HEK293 (cell line): ENCODE data around the gene COA1.

Experiments used
- MEIS1 ChIP-seq: sonication (generic); formaldehyde crosslinking; IDR thresholded peaks from 2 replicates; pipeline ENCODE4 v1.8.1; 2022; ENCODE audit warnings: missing genetic modification reagents, mild to moderate bottlenecking, borderline replicate concordance
- PRDM1 ChIP-seq: fragments of 450-650 bp; formaldehyde crosslinking; IDR thresholded peaks from 2 replicates; pipeline ENCODE4; 2016; ENCODE audit warnings: missing biosample characterization, missing genetic modification characterization
- SP7 ChIP-seq: fragments of 450-650 bp; formaldehyde crosslinking; IDR thresholded peaks from 2 replicates; pipeline ENCODE4 v1.5.1; 2016; ENCODE audit warnings: missing biosample characterization, missing genetic modification characterization
- TCF7L2 ChIP-seq: IDR thresholded peaks from 2 replicates; pipeline ENCODE4 v1.6.1; 2011; ENCODE audit warnings: low read depth, mild to moderate bottlenecking, inconsistent platforms, low read length, moderate library complexity, borderline replicate concordance
- ZFP3 ChIP-seq: fragments of 450-650 bp; formaldehyde crosslinking; IDR thresholded peaks from 2 replicates; pipeline ENCODE4 v1.5.1; 2016; ENCODE audit warnings: low read depth, missing biosample characterization, missing genetic modification characterization
- ZNF138 ChIP-seq: fragments of 450-650 bp; formaldehyde crosslinking; IDR thresholded peaks from 2 replicates; pipeline ENCODE4 v1.5.1; 2016; ENCODE audit warnings: missing biosample characterization, missing genetic modification characterization, borderline replicate concordance
- ZNF175 ChIP-seq: fragments of 450-650 bp; formaldehyde crosslinking; IDR thresholded peaks from 2 replicates; pipeline ENCODE4 v1.5.1; 2016; ENCODE audit warnings: missing biosample characterization, missing genetic modification characterization
- ZNF223 ChIP-seq: fragments of 450-650 bp; formaldehyde crosslinking; IDR thresholded peaks from 2 replicates; pipeline ENCODE4 v1.5.1; 2016; ENCODE audit warnings: missing biosample characterization, missing genetic modification characterization
- ZNF292 ChIP-seq: fragments of 450-650 bp; formaldehyde crosslinking; IDR thresholded peaks from 2 replicates; pipeline ENCODE4 v1.5.1; 2016; ENCODE audit warnings: low read depth, missing biosample characterization, missing genetic modification characterization, borderline replicate concordance
- ZSCAN30 ChIP-seq: fragments of 450-650 bp; IDR thresholded peaks from 2 replicates; pipeline ENCODE4 v1.5.1; 2018; ENCODE audit warnings: missing biosample characterization, mild to moderate bottlenecking, missing genetic modification characterization, moderate library complexity
- TF ChIP-seq, protein P1 (sequence below): fragments of 450-650 bp; formaldehyde crosslinking; IDR thresholded peaks from 2 replicates; pipeline ENCODE4 v1.5.1; 2016; ENCODE audit warnings: missing biosample characterization, missing genetic modification characterization
- TF ChIP-seq, protein P2 (sequence below): fragments of 450-650 bp; formaldehyde crosslinking; IDR thresholded peaks from 2 replicates; pipeline ENCODE4 v1.5.1; 2016; ENCODE audit warnings: missing biosample characterization, missing genetic modification characterization
- TF ChIP-seq, protein P3 (sequence below): fragments of 450-650 bp; formaldehyde crosslinking; IDR thresholded peaks from 2 replicates; pipeline ENCODE4 v1.5.1; 2016; ENCODE audit warnings: missing biosample characterization, missing genetic modification characterization

DNA sequence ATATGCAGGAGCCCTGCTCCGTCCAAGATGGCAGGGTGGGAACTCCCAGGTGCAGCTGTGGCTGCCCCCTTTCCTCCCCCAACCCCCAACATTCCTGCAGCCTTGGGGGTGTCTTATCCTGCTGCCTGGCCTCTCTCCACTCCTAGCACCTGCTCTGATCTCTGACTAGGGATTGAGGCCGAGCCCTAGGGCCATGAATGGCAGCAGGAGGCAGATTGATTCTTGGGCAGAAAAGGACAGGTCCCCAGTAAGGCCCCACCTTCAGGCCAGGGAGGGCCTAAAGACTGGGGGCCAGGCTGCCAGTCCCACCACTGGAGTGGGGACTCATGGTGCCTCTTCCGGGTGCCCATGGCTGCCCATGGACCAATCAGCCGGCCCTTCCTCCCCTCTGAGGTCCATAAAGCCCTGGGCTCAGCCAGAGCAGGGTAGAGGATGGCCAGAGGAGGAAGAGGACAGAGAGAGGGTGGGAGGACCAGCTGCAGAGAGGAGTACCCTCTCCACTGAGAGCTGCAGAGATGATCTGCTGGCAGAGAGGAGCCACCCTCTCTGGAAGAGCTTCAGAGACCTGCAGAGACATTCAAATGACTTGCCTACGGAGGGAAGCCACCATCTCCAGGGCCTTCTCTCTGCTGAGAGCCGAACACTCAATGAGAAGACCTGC, 8.3 kb upstream of the COA1 start:
- TF ChIP-seq ZNF292 (tag by site-specific recombination) (no peak), ZNF175 (no peak), TCF7L2 (no peak), ZNF138 (tag by site-specific recombination) (no peak), MEIS1 (CRISPR knock-in tag) (no peak), ZSCAN30 (tag by site-specific recombination) (no peak), PRDM1 (tag by site-specific recombination) (no peak), ZNF223 (tag by site-specific recombination) (no peak), ZFP3 (tag by site-specific recombination) (no peak), SP7 (no peak)
- TF ChIP-seq, protein P1, sequence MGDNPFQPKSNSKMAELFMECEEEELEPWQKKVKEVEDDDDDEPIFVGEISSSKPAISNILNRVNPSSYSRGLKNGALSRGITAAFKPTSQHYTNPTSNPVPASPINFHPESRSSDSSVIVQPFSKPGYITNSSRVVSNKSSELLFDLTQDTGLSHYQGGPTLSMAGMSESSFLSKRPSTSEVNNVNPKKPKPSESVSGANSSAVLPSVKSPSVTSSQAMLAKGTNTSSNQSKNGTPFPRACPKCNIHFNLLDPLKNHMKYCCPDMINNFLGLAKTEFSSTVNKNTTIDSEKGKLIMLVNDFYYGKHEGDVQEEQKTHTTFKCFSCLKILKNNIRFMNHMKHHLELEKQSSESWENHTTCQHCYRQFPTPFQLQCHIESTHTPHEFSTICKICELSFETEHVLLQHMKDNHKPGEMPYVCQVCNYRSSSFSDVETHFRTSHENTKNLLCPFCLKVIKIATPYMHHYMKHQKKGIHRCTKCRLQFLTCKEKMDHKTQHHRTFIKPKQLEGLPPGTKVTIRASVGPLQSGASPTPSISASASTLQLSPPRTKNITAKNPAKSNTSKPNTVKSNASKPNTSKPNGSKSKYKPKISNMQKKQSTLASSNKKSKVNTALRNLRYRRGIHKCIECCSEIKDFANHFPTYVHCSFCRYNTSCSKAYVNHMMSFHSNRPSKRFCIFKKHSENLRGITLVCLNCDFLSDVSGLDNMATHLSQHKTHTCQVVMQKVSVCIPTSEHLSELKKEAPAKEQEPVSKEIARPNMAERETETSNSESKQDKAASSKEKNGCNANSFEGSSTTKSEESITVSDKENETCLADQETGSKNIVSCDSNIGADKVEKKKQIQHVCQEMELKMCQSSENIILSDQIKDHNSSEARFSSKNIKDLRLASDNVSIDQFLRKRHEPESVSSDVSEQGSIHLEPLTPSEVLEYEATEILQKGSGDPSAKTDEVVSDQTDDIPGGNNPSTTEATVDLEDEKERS (tag by site-specific recombination), result no peak
- TF ChIP-seq, protein P2, sequence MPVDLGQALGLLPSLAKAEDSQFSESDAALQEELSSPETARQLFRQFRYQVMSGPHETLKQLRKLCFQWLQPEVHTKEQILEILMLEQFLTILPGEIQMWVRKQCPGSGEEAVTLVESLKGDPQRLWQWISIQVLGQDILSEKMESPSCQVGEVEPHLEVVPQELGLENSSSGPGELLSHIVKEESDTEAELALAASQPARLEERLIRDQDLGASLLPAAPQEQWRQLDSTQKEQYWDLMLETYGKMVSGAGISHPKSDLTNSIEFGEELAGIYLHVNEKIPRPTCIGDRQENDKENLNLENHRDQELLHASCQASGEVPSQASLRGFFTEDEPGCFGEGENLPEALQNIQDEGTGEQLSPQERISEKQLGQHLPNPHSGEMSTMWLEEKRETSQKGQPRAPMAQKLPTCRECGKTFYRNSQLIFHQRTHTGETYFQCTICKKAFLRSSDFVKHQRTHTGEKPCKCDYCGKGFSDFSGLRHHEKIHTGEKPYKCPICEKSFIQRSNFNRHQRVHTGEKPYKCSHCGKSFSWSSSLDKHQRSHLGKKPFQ, result no peak
- TF ChIP-seq, protein P3, sequence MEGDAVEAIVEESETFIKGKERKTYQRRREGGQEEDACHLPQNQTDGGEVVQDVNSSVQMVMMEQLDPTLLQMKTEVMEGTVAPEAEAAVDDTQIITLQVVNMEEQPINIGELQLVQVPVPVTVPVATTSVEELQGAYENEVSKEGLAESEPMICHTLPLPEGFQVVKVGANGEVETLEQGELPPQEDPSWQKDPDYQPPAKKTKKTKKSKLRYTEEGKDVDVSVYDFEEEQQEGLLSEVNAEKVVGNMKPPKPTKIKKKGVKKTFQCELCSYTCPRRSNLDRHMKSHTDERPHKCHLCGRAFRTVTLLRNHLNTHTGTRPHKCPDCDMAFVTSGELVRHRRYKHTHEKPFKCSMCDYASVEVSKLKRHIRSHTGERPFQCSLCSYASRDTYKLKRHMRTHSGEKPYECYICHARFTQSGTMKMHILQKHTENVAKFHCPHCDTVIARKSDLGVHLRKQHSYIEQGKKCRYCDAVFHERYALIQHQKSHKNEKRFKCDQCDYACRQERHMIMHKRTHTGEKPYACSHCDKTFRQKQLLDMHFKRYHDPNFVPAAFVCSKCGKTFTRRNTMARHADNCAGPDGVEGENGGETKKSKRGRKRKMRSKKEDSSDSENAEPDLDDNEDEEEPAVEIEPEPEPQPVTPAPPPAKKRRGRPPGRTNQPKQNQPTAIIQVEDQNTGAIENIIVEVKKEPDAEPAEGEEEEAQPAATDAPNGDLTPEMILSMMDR (tag by site-specific recombination), result no peak
